Gastrocnemius medialis (tissue), 4 donors: ENCODE measurements around the gene HOXA4. TPM values are rescaled to one million over a fixed set of nuclear protein-coding genes. Genes with fewer than 3 reads are reported as not detected.

ENCODE experiments used
- ATAC-seq, 2 donors: fragments of 150-250 bp; one replicate each; pipeline ENCODE4 v1.9.1; 2016
- DNase-seq, 2 donors: peaks; one replicate each; pipeline ENCODE4 v3.0.0-alpha.2; 2019
- H3K27ac ChIP-seq, 4 donors: fragments of 200-600 bp; sonication (generic); 1 replicate in 1 of 4; 2 replicates in 3 of 4; pipeline ENCODE4 v1.5.1; 2016 to 2018; ENCODE audit warnings: mild to moderate bottlenecking in 2 of 4, moderate library complexity in 1 of 4
- H3K27me3 ChIP-seq, 3 donors: fragments of 200-600 bp; sonication (generic) in 2 of 3; 1 replicate in 1 of 3; 2 replicates in 2 of 3; pipeline versions ENCODE4 v1.5.1 to v1.6.0; 2016 to 2019; ENCODE audit warnings: mild to moderate bottlenecking in 1 of 3, moderate library complexity in 1 of 3
- H3K36me3 ChIP-seq, 2 donors: fragments of 200-600 bp; sonication (generic) in 1 of 2; one replicate each; pipeline ENCODE4 v1.5.1; 2017 to 2018
- H3K4me1 ChIP-seq, 2 donors: fragments of 200-600 bp; sonication (generic) in 1 of 2; one replicate each; pipeline ENCODE4 v1.5.1; 2016 to 2017; ENCODE audit warnings: mild to moderate bottlenecking in 2 of 2
- H3K4me3 ChIP-seq, 4 donors: fragments of 200-600 bp; sonication (generic) in 3 of 4; 1 replicate in 1 of 4; 2 replicates in 3 of 4; pipeline ENCODE4 v1.5.1; 2016 to 2019; ENCODE audit warnings: mild to moderate bottlenecking in 2 of 4
- H3K9me3 ChIP-seq, 3 donors: fragments of 200-600 bp; sonication (generic) in 2 of 3; 1 replicate in 1 of 3; 2 replicates in 2 of 3; pipeline ENCODE4 v1.5.1; 2016 to 2019
- POLR2A ChIP-seq, 2 donors: fragments of 450-650 bp; IDR thresholded peaks; one replicate each; pipeline ENCODE4 v1.6.1; 2017; ENCODE audit warnings: antibody characterized with exemption in 2 of 2, mild to moderate bottlenecking in 2 of 2, moderate library complexity in 2 of 2
- in situ Hi-C, 4 donors: fragments of 200-750 bp; cut with MboI; loops; one replicate each; pipeline versions ENCODE4 v1.15.0 to v1.8.0; 2017; ENCODE audit warnings: low sequenced_read_pairs in 4 of 4
- intact Hi-C: fragments of 100-400 bp; cut with DNase I; formaldehyde crosslinking; loops from one replicate; pipeline ENCODE4 v1.15.1; 2023; ENCODE audit warnings: low total_unique reads
- total RNA-seq, 4 donors: library from RNA; depleted of rRNA; stranded (reverse); fragments of >200 nt; gene quantifications; one replicate each; pipeline versions ENCODE4 v1.1.0 to v1.2.3, GENCODE V29; 2016
- TF ChIP-seq, protein P1 (sequence below), 5 experiments: fragments of 450-650 bp in 3 of 5; fragments of 200-600 bp in 2 of 5; sonication (generic) in 2 of 5; IDR thresholded peaks in 4 of 5; conservative IDR thresholded peaks in 1 of 5; 1 replicate in 4 of 5; 2 replicates in 1 of 5; pipeline ENCODE4 v1.5.1; 2016 to 2019; ENCODE audit warnings: antibody characterized with exemption in 5 of 5, mild to moderate bottlenecking in 3 of 5, moderate library complexity in 3 of 5

The HOXA4 gene
- total RNA-seq, 4 donors from 2014 or later, result 1.7 to 4.2 (median 2.9) TPM

GRCh38 chr7:27172823-27173510, 42.4 kb upstream of the HOXA4 start:
- Histone ChIP-seq H3K27ac (peak overlapping the region; percentile 90 to 99 (median 95)), H3K27me3 (no peaks in the 10 kb centered on the region), H3K36me3 (no peaks in the 10 kb centered on the region), H3K4me3 (peak overlapping the region; percentile 62 to 88 (median 77)), H3K9me3 (no peaks in the 10 kb centered on the region), H3K4me1 (peaks cover 16 to 53% of the 10 kb centered on the region in 2 donors)
- TF ChIP-seq POLR2A (IDR thresholded peaks at IDR 0.05), result peak; percentile 24
- TF ChIP-seq, protein P1, sequence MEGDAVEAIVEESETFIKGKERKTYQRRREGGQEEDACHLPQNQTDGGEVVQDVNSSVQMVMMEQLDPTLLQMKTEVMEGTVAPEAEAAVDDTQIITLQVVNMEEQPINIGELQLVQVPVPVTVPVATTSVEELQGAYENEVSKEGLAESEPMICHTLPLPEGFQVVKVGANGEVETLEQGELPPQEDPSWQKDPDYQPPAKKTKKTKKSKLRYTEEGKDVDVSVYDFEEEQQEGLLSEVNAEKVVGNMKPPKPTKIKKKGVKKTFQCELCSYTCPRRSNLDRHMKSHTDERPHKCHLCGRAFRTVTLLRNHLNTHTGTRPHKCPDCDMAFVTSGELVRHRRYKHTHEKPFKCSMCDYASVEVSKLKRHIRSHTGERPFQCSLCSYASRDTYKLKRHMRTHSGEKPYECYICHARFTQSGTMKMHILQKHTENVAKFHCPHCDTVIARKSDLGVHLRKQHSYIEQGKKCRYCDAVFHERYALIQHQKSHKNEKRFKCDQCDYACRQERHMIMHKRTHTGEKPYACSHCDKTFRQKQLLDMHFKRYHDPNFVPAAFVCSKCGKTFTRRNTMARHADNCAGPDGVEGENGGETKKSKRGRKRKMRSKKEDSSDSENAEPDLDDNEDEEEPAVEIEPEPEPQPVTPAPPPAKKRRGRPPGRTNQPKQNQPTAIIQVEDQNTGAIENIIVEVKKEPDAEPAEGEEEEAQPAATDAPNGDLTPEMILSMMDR (IDR thresholded peaks at IDR 0.05 in 4 of 5, conservative IDR thresholded peaks at IDR 0.05 in 1 of 5), result no peak
- peak in 1 of 2 donors; percentile 7 for ATAC-seq
- DNase-seq, result peak; percentile 40 to 73
- in situ Hi-C loops (loop anchor here in 2 of 4 donors (10.0 to 25.0 kb wide), 2 partner anchors 961 to 1318 kb away; partner anchors contain the start of genes CBX3 (in 1 of the 2) and HNRNPA2B1 (in 1 of the 2)), intact Hi-C loops (loop anchor here (10.0 kb wide), 1 partner anchor 1498 kb away; no protein-coding TSS in a partner anchor)

- Histone ChIP-seq H3K36me3 (no peaks in the 10 kb centered on the region), H3K27me3 (no peaks in the 10 kb centered on the region), H3K4me1 (peaks cover 12 to 53% of the 10 kb centered on the region in 2 donors), H3K27ac (peak overlapping the region; percentile 90 to 99 (median 95)), H3K4me3 (peak overlapping the region; percentile 62 to 88 (median 77)), H3K9me3 (no peaks in the 10 kb centered on the region)
- TF ChIP-seq POLR2A (IDR thresholded peaks at IDR 0.05), result no peak
- TF ChIP-seq, protein P1 (IDR thresholded peaks at IDR 0.05 in 4 of 5, conservative IDR thresholded peaks at IDR 0.05 in 1 of 5), result no peak
- peak; percentile 1 to 33 for DNase-seq
- ATAC-seq, result no peak
- intact Hi-C loops (loop anchor here (10.0 kb wide), 1 partner anchor 1498 kb away; no protein-coding TSS in a partner anchor), in situ Hi-C loops (loop anchor here in 2 of 4 donors (10.0 to 25.0 kb wide), 2 partner anchors 960 to 1318 kb away; partner anchors contain the start of genes CBX3 (in 1 of the 2) and HNRNPA2B1 (in 1 of the 2))
Observed at GRCh38 chr7:27172315-27172774, 41.8 kb upstream of the HOXA4 start.

- intact Hi-C loops (loop anchor here (10.0 kb wide), 1 partner anchor 1497 kb away; no protein-coding TSS in a partner anchor), in situ Hi-C loops (loop anchor here in 2 of 4 donors (10.0 to 25.0 kb wide), 2 partner anchors 959 to 1317 kb away; partner anchors contain the start of genes CBX3 (in 1 of the 2) and HNRNPA2B1 (in 1 of the 2))
- peak overlapping the region; percentile 62 to 88 (median 77) for H3K4me3 ChIP-seq
- DNase-seq (peak; percentile 23 to 46), ATAC-seq (no peak)
- H3K4me1 ChIP-seq, result peaks cover 9 to 55% of the 10 kb centered on the region in 2 donors
- H3K27me3 ChIP-seq, result no peaks in the 10 kb centered on the region
- no peaks in the 10 kb centered on the region for H3K36me3 ChIP-seq
- TF ChIP-seq, protein P1 (IDR thresholded peaks at IDR 0.05 in 4 of 5, conservative IDR thresholded peaks at IDR 0.05 in 1 of 5), result no peak
- peak; percentile 32 to 58 for TF ChIP-seq POLR2A (IDR thresholded peaks at IDR 0.05)
- H3K9me3 ChIP-seq, result no peaks in the 10 kb centered on the region
- peak overlapping the region; percentile 90 to 99 (median 95) for H3K27ac ChIP-seq
Observed at GRCh38 chr7:27171637-27172314, 41.2 kb upstream of the HOXA4 start.

DNA sequence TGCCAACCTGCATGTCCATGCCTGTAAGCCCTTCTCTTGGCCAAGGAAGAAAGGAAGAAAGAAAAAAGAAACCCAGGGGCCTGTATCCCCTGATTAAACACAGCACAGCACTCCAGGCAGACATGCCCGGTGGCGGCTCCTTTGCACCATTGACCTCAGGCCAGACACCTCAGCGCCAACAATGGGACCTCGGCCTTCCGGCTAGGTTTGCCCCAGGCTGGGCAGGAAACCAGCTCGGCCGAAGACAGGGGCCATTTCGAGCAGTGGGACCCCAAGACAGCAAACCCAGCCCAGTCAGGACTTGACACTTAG, 40.7 kb upstream of the HOXA4 start:
- ATAC-seq (no peak), DNase-seq (peak in 1 of 2 donors; percentile 62)
- in situ Hi-C loops (loop anchor here in 2 of 4 donors (10.0 to 25.0 kb wide), 2 partner anchors 959 to 1316 kb away; partner anchors contain the start of genes CBX3 (in 1 of the 2) and HNRNPA2B1 (in 1 of the 2)), intact Hi-C loops (loop anchor here (10.0 kb wide), 1 partner anchor 1496 kb away; no protein-coding TSS in a partner anchor)
- H3K4me1 ChIP-seq, result peaks cover 4 to 53% of the 10 kb centered on the region in 2 donors
- H3K36me3 ChIP-seq, result no peaks in the 10 kb centered on the region
- peak overlapping the region; percentile 90 to 99 (median 95) for H3K27ac ChIP-seq
- peak overlapping the region; percentile 62 to 88 (median 77) for H3K4me3 ChIP-seq
- no peaks in the 10 kb centered on the region for H3K9me3 ChIP-seq
- no peak for TF ChIP-seq POLR2A (IDR thresholded peaks at IDR 0.05)
- TF ChIP-seq, protein P1 (IDR thresholded peaks at IDR 0.05 in 4 of 5, conservative IDR thresholded peaks at IDR 0.05 in 1 of 5), result no peak
- H3K27me3 ChIP-seq, result no peaks in the 10 kb centered on the region
